Measurements from ENCODE around the gene CYS1.

Gene CYS1

GRCh38 chr2:10042301-10043161 is 37.7 kb downstream of the CYS1 start:
- TF ChIP-seq, protein P1, sequence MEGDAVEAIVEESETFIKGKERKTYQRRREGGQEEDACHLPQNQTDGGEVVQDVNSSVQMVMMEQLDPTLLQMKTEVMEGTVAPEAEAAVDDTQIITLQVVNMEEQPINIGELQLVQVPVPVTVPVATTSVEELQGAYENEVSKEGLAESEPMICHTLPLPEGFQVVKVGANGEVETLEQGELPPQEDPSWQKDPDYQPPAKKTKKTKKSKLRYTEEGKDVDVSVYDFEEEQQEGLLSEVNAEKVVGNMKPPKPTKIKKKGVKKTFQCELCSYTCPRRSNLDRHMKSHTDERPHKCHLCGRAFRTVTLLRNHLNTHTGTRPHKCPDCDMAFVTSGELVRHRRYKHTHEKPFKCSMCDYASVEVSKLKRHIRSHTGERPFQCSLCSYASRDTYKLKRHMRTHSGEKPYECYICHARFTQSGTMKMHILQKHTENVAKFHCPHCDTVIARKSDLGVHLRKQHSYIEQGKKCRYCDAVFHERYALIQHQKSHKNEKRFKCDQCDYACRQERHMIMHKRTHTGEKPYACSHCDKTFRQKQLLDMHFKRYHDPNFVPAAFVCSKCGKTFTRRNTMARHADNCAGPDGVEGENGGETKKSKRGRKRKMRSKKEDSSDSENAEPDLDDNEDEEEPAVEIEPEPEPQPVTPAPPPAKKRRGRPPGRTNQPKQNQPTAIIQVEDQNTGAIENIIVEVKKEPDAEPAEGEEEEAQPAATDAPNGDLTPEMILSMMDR (IDR thresholded peaks at IDR 0.05; ENCODE audit: control extremely low read depth, extremely low read depth, low read depth, missing control alignments) = no peak
- ChIA-PET POLR2A (interaction anchor here (1.4 kb wide), 1 partner anchor 199 kb away, joined by 3 read pairs; the partner anchor contains the start of gene TAF1B), CTCF (interaction anchor here (1.0 to 11.3 kb wide), 4 partner anchors 29 to 243 kb away, joined by 3 to 74 read pairs (median 8); no protein-coding TSS in a partner anchor)
- DNase-seq (ENCODE audit: extremely low spot score) = no peak

DNA sequence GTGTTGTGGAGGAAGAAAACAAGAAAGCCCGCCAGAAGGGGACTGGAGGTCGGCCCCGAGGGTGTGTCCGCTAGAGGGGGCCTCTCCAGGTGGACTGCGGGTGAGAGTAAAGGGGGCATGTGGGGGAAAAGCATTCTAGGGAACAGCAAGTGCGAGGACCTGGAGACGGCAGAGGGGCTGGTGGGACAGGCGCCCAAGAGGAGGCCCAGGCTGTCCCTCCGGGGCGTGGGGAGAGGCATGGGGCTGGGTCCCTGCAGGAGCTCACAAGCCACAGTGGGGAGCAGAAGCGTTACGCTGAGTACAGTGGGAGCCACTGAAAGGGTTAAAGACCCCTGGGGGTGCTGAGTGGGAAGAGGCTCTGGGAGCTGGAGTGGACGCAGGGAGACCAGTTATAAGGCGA is 38.5 kb downstream of the CYS1 start:
- CTCF ChIA-PET = interaction anchor here (1.0 to 2.1 kb wide), 3 partner anchors 57 to 242 kb away, joined by 3 to 13 read pairs (median 4); no protein-coding TSS in a partner anchor
- DNase-seq (ENCODE audit: extremely low spot score) = no peak
- TF ChIP-seq, protein P1 (IDR thresholded peaks at IDR 0.05; ENCODE audit: control extremely low read depth, extremely low read depth, low read depth, missing control alignments) = no peak
- POLR2A ChIA-PET = interaction anchor here (1.4 kb wide), 1 partner anchor 198 kb away, joined by 3 read pairs; the partner anchor contains the start of gene TAF1B

GRCh38 chr2:10039658-10040410 is 40.4 kb downstream of the CYS1 start:
- DNase-seq (ENCODE audit: extremely low spot score) = no peak
- POLR2A ChIA-PET = no interaction called here
- TF ChIP-seq, protein P1 (IDR thresholded peaks at IDR 0.05; ENCODE audit: control extremely low read depth, extremely low read depth, low read depth, missing control alignments) = no peak
- CTCF ChIA-PET = interaction anchor here (0.7 to 3.3 kb wide), 2 partner anchors 8 to 10 kb away, joined by 3 to 15 read pairs; no protein-coding TSS in a partner anchor

GRCh38 chr2:10038716-10039115 is 41.5 kb downstream of the CYS1 start:
- no peak for DNase-seq (ENCODE audit: extremely low spot score)
- ChIA-PET POLR2A (no interaction called here), CTCF (interaction anchor here (1.0 to 3.3 kb wide), 2 partner anchors 9 to 225 kb away, joined by 3 to 15 read pairs; no protein-coding TSS in a partner anchor)
- TF ChIP-seq, protein P1 (IDR thresholded peaks at IDR 0.05; ENCODE audit: control extremely low read depth, extremely low read depth, low read depth, missing control alignments) = no peak

- ChIA-PET CTCF (interaction anchor here (1.0 to 3.3 kb wide), 4 partner anchors 10 to 224 kb away, joined by 3 to 15 read pairs (median 3); no protein-coding TSS in a partner anchor), POLR2A (no interaction called here)
- TF ChIP-seq, protein P1 (IDR thresholded peaks at IDR 0.05; ENCODE audit: control extremely low read depth, extremely low read depth, low read depth, missing control alignments) = no peak
- no peak for DNase-seq (ENCODE audit: extremely low spot score)
Observed at GRCh38 chr2:10038123-10038522, 42.1 kb downstream of the CYS1 start.

All from GM10248 (cell line).